ENCODE measurements around the gene ALDH7A1.

The ALDH7A1 gene

DNA sequence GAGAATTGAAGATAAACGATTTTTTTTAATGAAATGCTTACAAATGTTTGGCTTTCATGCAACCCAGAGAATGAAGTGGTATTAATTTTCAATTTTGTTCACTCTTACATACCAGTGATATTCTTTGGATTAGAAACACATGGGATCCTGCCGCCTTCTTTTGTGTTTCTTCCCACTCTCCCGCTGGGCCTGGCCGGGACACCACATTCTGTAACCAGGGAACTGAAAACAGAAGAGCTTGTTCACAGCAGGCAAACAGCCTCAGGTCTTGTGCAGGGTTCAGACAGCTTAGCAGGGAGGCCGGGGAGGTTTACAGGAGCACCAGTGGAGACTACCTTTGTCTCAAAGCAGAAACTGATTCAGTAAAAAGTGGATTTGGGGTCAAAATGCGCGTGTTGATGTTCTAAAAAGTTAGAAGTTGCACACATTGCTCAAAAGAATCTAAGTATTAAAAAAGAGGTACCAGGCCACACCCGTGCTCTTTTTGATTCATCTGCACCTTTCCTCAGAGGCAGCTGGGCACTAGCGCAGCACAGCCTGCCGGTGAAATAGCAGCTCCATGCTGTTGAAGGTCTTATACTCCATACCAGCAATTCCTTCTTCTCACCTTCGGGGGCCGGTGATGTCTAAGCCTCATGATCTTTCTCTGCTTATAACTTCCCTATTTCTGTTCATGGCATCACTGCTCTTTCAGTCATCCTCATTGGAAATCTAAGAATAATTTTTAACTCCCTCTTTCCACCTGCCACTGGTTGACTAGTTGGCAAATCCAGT, 104.7 kb downstream of the ALDH7A1 start:
- POLR2A ChIA-PET (ENCODE audit: low non-redundant PET): no interaction called here
- TF ChIP-seq, protein P1, sequence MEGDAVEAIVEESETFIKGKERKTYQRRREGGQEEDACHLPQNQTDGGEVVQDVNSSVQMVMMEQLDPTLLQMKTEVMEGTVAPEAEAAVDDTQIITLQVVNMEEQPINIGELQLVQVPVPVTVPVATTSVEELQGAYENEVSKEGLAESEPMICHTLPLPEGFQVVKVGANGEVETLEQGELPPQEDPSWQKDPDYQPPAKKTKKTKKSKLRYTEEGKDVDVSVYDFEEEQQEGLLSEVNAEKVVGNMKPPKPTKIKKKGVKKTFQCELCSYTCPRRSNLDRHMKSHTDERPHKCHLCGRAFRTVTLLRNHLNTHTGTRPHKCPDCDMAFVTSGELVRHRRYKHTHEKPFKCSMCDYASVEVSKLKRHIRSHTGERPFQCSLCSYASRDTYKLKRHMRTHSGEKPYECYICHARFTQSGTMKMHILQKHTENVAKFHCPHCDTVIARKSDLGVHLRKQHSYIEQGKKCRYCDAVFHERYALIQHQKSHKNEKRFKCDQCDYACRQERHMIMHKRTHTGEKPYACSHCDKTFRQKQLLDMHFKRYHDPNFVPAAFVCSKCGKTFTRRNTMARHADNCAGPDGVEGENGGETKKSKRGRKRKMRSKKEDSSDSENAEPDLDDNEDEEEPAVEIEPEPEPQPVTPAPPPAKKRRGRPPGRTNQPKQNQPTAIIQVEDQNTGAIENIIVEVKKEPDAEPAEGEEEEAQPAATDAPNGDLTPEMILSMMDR (conservative IDR thresholded peaks at IDR 0.05; ENCODE audit: low read depth): no peak
- H3K27ac ChIP-seq: no peak overlapping the region
- DNase-seq (ENCODE audit: low spot score): no peak
- CTCF ChIA-PET: interaction anchor here (0.5 to 1.2 kb wide), 5 partner anchors 32 to 1001 kb away, joined by 3 to 7 read pairs (median 3); no protein-coding TSS in a partner anchor

- DNase-seq (ENCODE audit: low spot score): no peak
- POLR2A ChIA-PET (ENCODE audit: low non-redundant PET): no interaction called here
- TF ChIP-seq, protein P1 (conservative IDR thresholded peaks at IDR 0.05; ENCODE audit: low read depth): no peak
- no peak overlapping the region for H3K27ac ChIP-seq
- CTCF ChIA-PET: interaction anchor here (0.6 to 0.7 kb wide), 2 partner anchors 69 to 107 kb away, joined by 4 to 5 read pairs; partner anchors contain the start of gene ALDH7A1
Measured at GRCh38 chr5:126488443-126489065, 106.5 kb downstream of the ALDH7A1 start.

- TF ChIP-seq, protein P1 (conservative IDR thresholded peaks at IDR 0.05; ENCODE audit: low read depth): no peak
- ChIA-PET POLR2A (ENCODE audit: low non-redundant PET) (no interaction called here), CTCF (interaction anchor here (0.6 kb wide), 1 partner anchor 108 kb away, joined by 4 read pairs; the partner anchor contains the start of gene ALDH7A1)
- DNase-seq (ENCODE audit: low spot score): no peak
- no peak overlapping the region for H3K27ac ChIP-seq
Measured at GRCh38 chr5:126487596-126487995, 107.4 kb downstream of the ALDH7A1 start.

DNA sequence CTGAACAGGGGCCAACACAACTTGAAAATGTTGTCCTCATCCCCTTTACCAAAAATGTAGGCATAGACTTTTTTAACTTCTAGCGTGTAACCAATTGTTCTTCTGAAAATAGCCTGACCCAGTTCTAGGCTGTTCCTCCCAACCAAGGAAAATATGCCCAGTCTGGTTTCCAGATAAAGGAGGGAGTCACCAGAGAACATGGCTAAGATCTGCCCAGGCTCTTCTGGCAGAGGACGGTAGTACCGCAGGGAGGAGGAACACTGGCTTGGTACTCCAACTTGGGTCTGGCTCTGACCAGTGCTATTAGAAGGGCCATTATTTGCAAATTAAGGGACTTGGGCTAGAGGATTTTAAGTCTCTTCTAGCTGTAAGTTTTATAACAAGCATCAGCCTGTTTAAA, 108.7 kb downstream of the ALDH7A1 start:
- H3K27ac ChIP-seq: no peak overlapping the region
- POLR2A ChIA-PET (ENCODE audit: low non-redundant PET): no interaction called here
- CTCF ChIA-PET: no interaction called here
- DNase-seq (ENCODE audit: low spot score): no peak
- TF ChIP-seq, protein P1 (conservative IDR thresholded peaks at IDR 0.05; ENCODE audit: low read depth): no peak

GRCh38 chr5:126484253-126484652, 110.8 kb downstream of the ALDH7A1 start:
- no peak for DNase-seq (ENCODE audit: low spot score)
- no peak overlapping the region for H3K27ac ChIP-seq
- ChIA-PET POLR2A (ENCODE audit: low non-redundant PET) (no interaction called here), CTCF (no interaction called here)
- TF ChIP-seq, protein P1 (conservative IDR thresholded peaks at IDR 0.05; ENCODE audit: low read depth): no peak

DNA sequence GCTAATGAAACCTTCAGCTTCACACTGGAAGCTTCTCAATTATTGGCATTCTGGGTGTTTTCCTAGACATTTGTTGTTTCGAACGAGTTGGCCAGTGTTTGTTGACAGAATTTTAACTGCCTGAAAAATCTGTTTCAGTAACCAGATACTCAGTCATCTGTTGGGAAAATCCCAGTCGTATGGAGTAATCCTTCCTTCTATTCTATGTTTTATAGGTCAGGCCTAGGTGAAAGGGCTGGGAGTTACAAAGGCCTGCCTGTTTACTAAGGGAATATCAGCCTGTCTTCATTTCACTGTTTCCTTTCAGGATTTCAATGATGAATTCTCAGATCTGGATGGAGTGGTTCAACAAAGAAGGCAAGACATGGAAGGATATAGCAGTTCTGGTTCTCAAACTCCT, 111.9 kb downstream of the ALDH7A1 start:
- POLR2A ChIA-PET (ENCODE audit: low non-redundant PET): no interaction called here
- no peak overlapping the region for H3K27ac ChIP-seq
- no peak for DNase-seq (ENCODE audit: low spot score)
- TF ChIP-seq, protein P1 (conservative IDR thresholded peaks at IDR 0.05; ENCODE audit: low read depth): no peak
- CTCF ChIA-PET: no interaction called here
